H9 (cell line): ENCODE data around the gene MLANA. TPM values are rescaled to one million over a fixed set of nuclear protein-coding genes. Genes with fewer than 3 reads are reported as not detected.

Experiments used
- DNase-seq: peaks from one replicate; pipeline ENCODE4 v3.0.0-alpha.2; 2017
- H2AFZ ChIP-seq: one replicate; pipeline ENCODE4 v1.6.1; 2013; ENCODE audit warnings: mild to moderate bottlenecking, low read length, control low read depth, moderate library complexity
- H2AK5ac ChIP-seq: 2 replicates; pipeline ENCODE4 v1.6.1; 2013; ENCODE audit warnings: low read length, control low read depth, mixed read lengths; ENCODE audit not compliant: insufficient read length
- H2BK120ac ChIP-seq: one replicate; pipeline ENCODE4 v1.6.1; 2013; ENCODE audit warnings: low read depth, mild to moderate bottlenecking, low read length, control low read depth, inconsistent platforms; ENCODE audit not compliant: poor library complexity, severe bottlenecking
- H2BK12ac ChIP-seq: 2 replicates; pipeline ENCODE4 v1.6.1; 2013; ENCODE audit warnings: low read length, control low read depth, mixed read lengths, low read depth; ENCODE audit not compliant: insufficient read length
- H2BK15ac ChIP-seq: 2 replicates; pipeline ENCODE4 v1.6.1; 2013; ENCODE audit warnings: low read depth, low read length, control low read depth
- H2BK20ac ChIP-seq: one replicate; pipeline ENCODE4 v1.6.1; 2013; ENCODE audit warnings: low read depth, mild to moderate bottlenecking, low read length, control low read depth, inconsistent platforms; ENCODE audit not compliant: poor library complexity, severe bottlenecking
- H2BK5ac ChIP-seq: 2 replicates; pipeline ENCODE4 v1.6.1; 2013; ENCODE audit warnings: low read length, control low read depth, mixed read lengths; ENCODE audit not compliant: insufficient read length
- H3K14ac ChIP-seq: 2 replicates; pipeline ENCODE4 v1.6.1; 2013; ENCODE audit warnings: low read length, control low read depth; ENCODE audit not compliant: insufficient read depth
- H3K18ac ChIP-seq: 2 replicates; pipeline ENCODE4 v1.6.1; 2013; ENCODE audit warnings: low read depth, mild to moderate bottlenecking, mixed read lengths, low read length, control low read depth; ENCODE audit not compliant: insufficient read length
- H3K23ac ChIP-seq: 2 replicates; pipeline ENCODE4 v1.6.1; 2013; ENCODE audit warnings: low read length, control low read depth, mixed read lengths, low read depth; ENCODE audit not compliant: insufficient read length
- H3K23me2 ChIP-seq: 2 replicates; pipeline ENCODE4 v1.6.1; 2013; ENCODE audit warnings: low read depth, mild to moderate bottlenecking, mixed read lengths, low read length, control low read depth; ENCODE audit not compliant: insufficient read length, poor library complexity, severe bottlenecking
- H3K27ac ChIP-seq: 2 replicates; pipeline ENCODE4 v1.5.1; 2013; ENCODE audit warnings: low read length, control low read depth, mixed read lengths, low read depth; ENCODE audit not compliant: insufficient read length
- H3K27me3 ChIP-seq: 2 replicates; pipeline ENCODE4 v1.6.1; 2013; ENCODE audit warnings: low read length, control low read depth, inconsistent platforms; ENCODE audit not compliant: insufficient read depth
- H3K4ac ChIP-seq: 2 replicates; pipeline ENCODE4 v1.6.1; 2013; ENCODE audit warnings: low read depth, mild to moderate bottlenecking, control low read depth, inconsistent platforms, low read length, moderate library complexity
- H3K4me1 ChIP-seq: 2 replicates; pipeline ENCODE4 v1.6.1; 2013; ENCODE audit warnings: low read length, control low read depth, inconsistent platforms; ENCODE audit not compliant: insufficient read depth
- H3K4me2 ChIP-seq: 2 replicates; pipeline ENCODE4 v1.6.1; 2013; ENCODE audit warnings: low read length, control low read depth, mixed read lengths; ENCODE audit not compliant: insufficient read length, insufficient read depth
- H3K56ac ChIP-seq: 2 replicates; pipeline ENCODE4 v1.6.1; 2013; ENCODE audit warnings: low read depth, mild to moderate bottlenecking, mixed read lengths, low read length, control low read depth; ENCODE audit not compliant: insufficient read length
- H3K79me1 ChIP-seq: 2 replicates; pipeline ENCODE4 v1.6.1; 2013; ENCODE audit warnings: low read depth, mild to moderate bottlenecking, moderate library complexity, low read length, control low read depth, inconsistent platforms; ENCODE audit not compliant: insufficient read depth, poor library complexity, severe bottlenecking
- H3K79me2 ChIP-seq: 2 replicates; pipeline ENCODE4 v1.6.1; 2013; ENCODE audit warnings: low read length, control low read depth, inconsistent platforms; ENCODE audit not compliant: insufficient read depth
- H3K9ac ChIP-seq: 2 replicates; pipeline ENCODE4 v1.6.1; 2013; ENCODE audit warnings: low read length, control low read depth, mixed read lengths; ENCODE audit not compliant: insufficient read length; ENCODE audit errors: extremely low read depth
- H3K9me3 ChIP-seq: one replicate; pipeline ENCODE4 v1.6.1; 2013; ENCODE audit warnings: low read depth, low read length, inconsistent platforms; ENCODE audit not compliant: control insufficient read depth
- H3T11ph ChIP-seq: one replicate; pipeline ENCODE4 v1.6.1; 2013; ENCODE audit warnings: mild to moderate bottlenecking, low read length, control low read depth, inconsistent platforms
- H4K20me1 ChIP-seq: one replicate; pipeline ENCODE4 v1.6.1; 2013; ENCODE audit not compliant: control insufficient read depth, insufficient read length, insufficient read depth
- H4K5ac ChIP-seq: 2 replicates; pipeline ENCODE4 v1.6.1; 2013; ENCODE audit warnings: low read depth, mild to moderate bottlenecking, mixed read lengths, low read length, control low read depth; ENCODE audit not compliant: insufficient read length
- H4K8ac ChIP-seq: replicated peaks from 2 replicates; pipeline ENCODE4 v1.6.1; 2013; ENCODE audit warnings: low read length, control low read depth, mixed read lengths, low read depth; ENCODE audit not compliant: insufficient read length
- H4K91ac ChIP-seq: 2 replicates; pipeline ENCODE4 v1.6.1; 2013; ENCODE audit warnings: low read depth, mild to moderate bottlenecking, moderate library complexity, mixed read lengths, low read length, control low read depth; ENCODE audit not compliant: insufficient read length
- H3K27ac Mint-ChIP-seq, 3 experiments: 2 replicates in 2 of 3; 3 replicates in 1 of 3; pipeline ENCODE4 v1.8.0; 2020 to 2021; ENCODE audit warnings: mixed read lengths in 3 of 3, mild to moderate bottlenecking in 1 of 3, moderate library complexity in 1 of 3
- H3K27me3 Mint-ChIP-seq: 2 replicates; pipeline ENCODE4 v1.8.0; 2021; ENCODE audit warnings: low read depth, mild to moderate bottlenecking, moderate library complexity, mixed read lengths
- H3K36me3 Mint-ChIP-seq, 3 experiments: 2 replicates in 2 of 3; 3 replicates in 1 of 3; pipeline ENCODE4 v1.8.0; 2020 to 2021; ENCODE audit warnings: low read depth in 3 of 3, mixed read lengths in 3 of 3; ENCODE audit not compliant: insufficient read depth in 1 of 3
- H3K4me1 Mint-ChIP-seq, 2 experiments: 2 replicates each; pipeline ENCODE4 v1.8.0; 2020; ENCODE audit warnings: mixed read lengths in 2 of 2
- H3K4me3 Mint-ChIP-seq, 2 experiments: 2 replicates in 1 of 2; 3 replicates in 1 of 2; pipeline ENCODE4 v1.8.0; 2020 to 2021; ENCODE audit warnings: mild to moderate bottlenecking in 2 of 2, mixed read lengths in 2 of 2, moderate library complexity in 1 of 2
- H3K9me3 Mint-ChIP-seq, 2 experiments: 2 replicates in 1 of 2; 3 replicates in 1 of 2; pipeline ENCODE4 v1.8.0; 2020; ENCODE audit warnings: mild to moderate bottlenecking in 2 of 2, mixed read lengths in 2 of 2, moderate library complexity in 1 of 2
- whole genome bisulfite sequencing: extraction: QIAGEN DNeasy Blood & Tissue Kit; methylation state at CpG from one replicate; pipeline ENCODE4 v1.1.7; 2013; ENCODE audit warnings: missing lambda C conversion rate, low lambda C conversion rate, mixed read lengths; ENCODE audit not compliant: insufficient read length; ENCODE audit errors: extremely low coverage; 5-methylcytosine and 5-hydroxymethylcytosine counted together
- total RNA-seq: library from RNA; stranded (reverse); gene quantifications from 2 replicates; pipeline ENCODE4 v1.2.1, GENCODE V29; 2021
- TF ChIP-seq, protein P1 (sequence below): fragments of 200-600 bp; sonication (generic); conservative IDR thresholded peaks from 3 replicates; pipeline ENCODE4 v1.8.0; 2021; ENCODE audit warnings: antibody characterized with exemption, mild to moderate bottlenecking

MLANA gene
- total RNA-seq, 1 experiment from 2014 or later = not detected

DNA sequence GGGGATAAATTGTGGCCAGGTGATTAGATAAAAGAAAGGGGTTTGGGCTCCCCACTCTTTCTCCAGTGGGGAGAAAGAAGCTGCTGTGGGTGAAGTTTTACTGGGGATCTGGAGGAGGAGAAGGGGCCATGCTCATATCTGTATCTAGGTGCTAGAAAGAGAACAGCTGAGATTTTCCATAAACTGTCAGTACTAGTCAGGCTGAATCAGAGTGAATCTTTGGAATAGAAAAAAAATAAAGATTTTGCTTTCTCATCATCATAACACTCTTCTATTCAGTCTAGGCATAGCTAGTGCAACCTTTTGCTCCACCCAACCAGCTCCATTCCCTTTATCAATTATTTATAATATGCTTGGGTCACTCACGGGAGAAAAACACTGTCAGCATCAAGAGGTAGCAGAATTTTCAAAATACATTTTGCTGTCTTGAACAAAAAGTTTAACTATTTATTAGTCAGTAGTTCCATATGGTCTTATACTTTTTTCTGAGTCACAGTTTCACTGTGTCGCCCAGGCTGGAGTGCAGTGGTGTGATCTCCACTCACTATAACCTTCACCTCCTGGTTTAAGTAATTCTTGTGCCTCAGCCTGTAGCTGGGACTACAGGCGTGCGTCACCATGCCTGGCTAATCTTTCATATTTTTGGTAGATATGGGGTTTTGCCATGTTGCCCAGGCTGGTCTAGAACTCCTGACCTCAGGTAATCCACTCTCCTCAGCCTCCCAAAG lies 36.5 kb upstream of the MLANA start:
- H3K4me1 Mint-ChIP-seq = peaks cover 0 to 2% of the 10 kb centered on the region in 2 experiments; a peak in 2 of 4 replicates
- no CpG with 5 or more reads among the region's 4 CpGs for WGBS

More for the DNA sequence above, 36.5 kb upstream of the MLANA start:
- Histone ChIP-seq H2AFZ (no peak overlapping the region), H2BK20ac (no peak overlapping the region), H4K5ac (no peak overlapping the region), H2AK5ac (no peak overlapping the region), H3K23ac (no peak overlapping the region), H3K4ac (no peak overlapping the region), H3K18ac (no peak overlapping the region), H2BK12ac (no peak overlapping the region), H3K56ac (no peak overlapping the region), H4K91ac (no peak overlapping the region), H3K79me1 (no peaks in the 10 kb centered on the region), H3K79me2 (no peaks in the 10 kb centered on the region), H3K23me2 (no peaks in the 10 kb centered on the region), H3K4me2 (no peak overlapping the region), H3K9ac (no peak overlapping the region), H4K20me1 (no peaks in the 10 kb centered on the region), H3K14ac (no peak overlapping the region), H4K8ac (no peak overlapping the region), H2BK5ac (no peak overlapping the region), H3K9me3 (no peaks in the 10 kb centered on the region), H3K27me3 (no peaks in the 10 kb centered on the region), H3K4me1 (no peaks in the 10 kb centered on the region), H2BK15ac (no peak overlapping the region), H2BK120ac (no peak overlapping the region), H3K27ac (no peak overlapping the region), H3T11ph (no peak overlapping the region)
- H3K4me3 Mint-ChIP-seq = no peak overlapping the region
- TF ChIP-seq, protein P1, sequence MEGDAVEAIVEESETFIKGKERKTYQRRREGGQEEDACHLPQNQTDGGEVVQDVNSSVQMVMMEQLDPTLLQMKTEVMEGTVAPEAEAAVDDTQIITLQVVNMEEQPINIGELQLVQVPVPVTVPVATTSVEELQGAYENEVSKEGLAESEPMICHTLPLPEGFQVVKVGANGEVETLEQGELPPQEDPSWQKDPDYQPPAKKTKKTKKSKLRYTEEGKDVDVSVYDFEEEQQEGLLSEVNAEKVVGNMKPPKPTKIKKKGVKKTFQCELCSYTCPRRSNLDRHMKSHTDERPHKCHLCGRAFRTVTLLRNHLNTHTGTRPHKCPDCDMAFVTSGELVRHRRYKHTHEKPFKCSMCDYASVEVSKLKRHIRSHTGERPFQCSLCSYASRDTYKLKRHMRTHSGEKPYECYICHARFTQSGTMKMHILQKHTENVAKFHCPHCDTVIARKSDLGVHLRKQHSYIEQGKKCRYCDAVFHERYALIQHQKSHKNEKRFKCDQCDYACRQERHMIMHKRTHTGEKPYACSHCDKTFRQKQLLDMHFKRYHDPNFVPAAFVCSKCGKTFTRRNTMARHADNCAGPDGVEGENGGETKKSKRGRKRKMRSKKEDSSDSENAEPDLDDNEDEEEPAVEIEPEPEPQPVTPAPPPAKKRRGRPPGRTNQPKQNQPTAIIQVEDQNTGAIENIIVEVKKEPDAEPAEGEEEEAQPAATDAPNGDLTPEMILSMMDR = no peak
- H3K27me3 Mint-ChIP-seq = peaks cover 6% of the 10 kb centered on the region
- DNase-seq = no peak
- H3K27ac Mint-ChIP-seq = no peak overlapping the region
- H3K9me3 Mint-ChIP-seq = no peaks in the 10 kb centered on the region
- no peaks in the 10 kb centered on the region for H3K36me3 Mint-ChIP-seq
